KG1 (cell line): ENCODE data around the gene DOC2B.
A peak's percentile ranks its signal among the peaks of the same experiment; 100 is the strongest.
"Not testable (repeated sequence)": the region's sequence is repeated elsewhere in the genome, so short reads cannot be mapped to it uniquely, and the experiment has no call there.

Source experiments
- DNase-seq: peaks from one replicate; lab custom pipeline; 2025; lab: John Stamatoyannopoulos, UW

Gene DOC2B

GRCh38 chr17:144936-145670 lies 36.3 kb downstream of the DOC2B start:
- no peak for DNase-seq

- DNase-seq, result peak; percentile 5
These were observed 37.6 kb downstream of the DOC2B start for GRCh38 chr17:143785-144281.

GRCh38 chr17:142876-143784 lies 38.3 kb downstream of the DOC2B start:
- DNase-seq, result no peak

- DNase-seq, result no peak
These were observed 39.3 kb downstream of the DOC2B start for GRCh38 chr17:142102-142661.

- DNase-seq, result not testable (repeated sequence)
These were observed 41.8 kb downstream of the DOC2B start for GRCh38 chr17:139401-140205.

- not testable (repeated sequence) for DNase-seq
These were observed 44.2 kb downstream of the DOC2B start, which contains the start of gene SCGB1C2 for GRCh38 chr17:137166-137807. SCGB1C2 (plus strand) TSS chr17:137569; CDS start chr17:137591, 22 bp downstream.

GRCh38 chr17:136531-136930 lies 44.9 kb downstream of the DOC2B start:
- DNase-seq, result not testable (repeated sequence)

- not testable (repeated sequence) for DNase-seq
These were observed 45.6 kb downstream of the DOC2B start for GRCh38 chr17:135895-136294.

GRCh38 chr17:135022-135421 lies 46.4 kb downstream of the DOC2B start:
- DNase-seq, result not testable (repeated sequence)

GRCh38 chr17:134332-134785 lies 47.1 kb downstream of the DOC2B start:
- DNase-seq, result not testable (repeated sequence)

GRCh38 chr17:133932-134331 lies 47.5 kb downstream of the DOC2B start:
- DNase-seq, result not testable (repeated sequence)

GRCh38 chr17:118339-118917 lies 63.0 kb downstream of the DOC2B start:
- DNase-seq, result not testable (repeated sequence)

- not testable (repeated sequence) for DNase-seq
These were observed 68.3 kb downstream of the DOC2B start for GRCh38 chr17:113111-113510.
